NCI-H226 (cell line): ENCODE data around the gene SCN3A.

Experiments
- DNase-seq: peaks from one replicate; pipeline ENCODE4 v3.0.0-alpha.2; 2015

The SCN3A gene

DNA sequence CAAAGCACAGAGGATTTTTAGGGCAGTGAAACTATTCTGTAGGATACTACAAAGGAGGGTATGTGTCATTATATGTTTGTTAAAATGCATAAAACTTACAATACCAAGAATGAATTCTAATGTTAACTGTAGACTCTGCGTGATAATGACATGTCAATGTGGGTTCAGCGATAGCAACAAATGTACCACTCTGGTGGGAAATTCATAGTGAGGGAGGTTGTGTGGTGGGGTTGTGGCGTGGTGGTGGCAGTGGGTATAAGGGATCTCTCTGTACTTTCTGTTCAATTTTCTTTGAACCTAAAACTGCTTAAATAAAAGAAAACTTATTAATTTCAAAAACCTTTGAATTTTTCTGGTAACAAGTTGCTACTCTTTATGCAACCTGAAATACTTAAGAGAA lies 149.2 kb downstream of the SCN3A start:
- DNase-seq: no peak

DNA sequence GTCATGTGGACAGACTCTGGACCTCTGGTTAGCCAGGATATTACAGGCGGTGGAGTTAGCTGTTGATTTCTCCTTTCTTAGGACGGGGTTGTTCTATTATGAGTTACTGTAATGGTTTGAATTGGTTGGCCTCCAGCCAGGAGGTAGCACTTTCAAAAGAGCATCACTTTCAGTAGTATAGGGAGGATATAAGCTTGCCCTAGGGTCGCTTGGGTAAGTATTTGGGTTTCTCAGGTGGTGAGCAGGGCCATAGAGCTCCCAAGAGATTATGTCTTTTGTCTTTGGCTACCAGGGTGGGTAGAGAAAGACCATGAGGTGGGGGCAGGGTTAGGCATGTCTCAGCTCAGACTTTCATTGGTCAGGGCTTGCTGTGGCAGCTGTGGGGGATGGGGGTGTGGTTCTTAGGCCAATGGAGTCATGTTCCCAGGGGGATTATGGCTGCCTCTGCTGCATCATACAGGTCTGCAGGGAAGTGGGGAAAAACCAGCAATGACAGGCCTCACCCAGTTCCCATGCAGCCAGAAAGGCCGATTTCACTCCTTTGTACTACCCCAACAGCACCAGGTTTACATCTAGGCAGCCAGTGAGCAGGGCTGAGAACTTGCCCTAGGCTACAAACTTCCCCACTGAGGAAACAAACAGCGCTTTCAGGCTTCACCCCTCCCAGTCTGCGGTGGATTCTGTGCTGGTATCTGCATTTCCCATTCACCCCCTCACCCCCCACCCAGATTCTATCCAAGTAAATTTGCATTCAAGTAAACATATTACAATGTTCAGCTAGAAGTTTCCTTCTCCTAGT lies 159.1 kb downstream of the SCN3A start:
- no peak for DNase-seq
